Adrenal gland (tissue), 12 donors: Measurements from ENCODE around the gene LARP1. TPM values are rescaled to one million over a fixed set of nuclear protein-coding genes. Genes with fewer than 3 reads are reported as not detected.

Source experiments
- DNase-seq, 7 donors: peaks; one replicate each; pipeline ENCODE4 v3.0.0-alpha.2; 2019 to 2020
- H3K27ac ChIP-seq, 5 donors: fragments of 200-600 bp; sonication (generic) in 4 of 5; 1 replicate in 3 of 5; 2 replicates in 2 of 5; pipeline versions ENCODE4 v1.5.1 to v1.8.0; 2016 to 2020; ENCODE audit warnings: mild to moderate bottlenecking in 1 of 5
- H3K27me3 ChIP-seq: fragments of 200-600 bp; 2 replicates; pipeline ENCODE4 v1.8.0; 2021
- H3K36me3 ChIP-seq, 2 donors: fragments of 200-600 bp; replicated peaks in 1 of 2; 1 replicate in 1 of 2; 2 replicates in 1 of 2; pipeline versions ENCODE4 v1.5.1 to v1.8.0; 2018 to 2022
- H3K4me1 ChIP-seq, 2 donors: fragments of 200-600 bp; replicated peaks in 1 of 2; 1 replicate in 1 of 2; 2 replicates in 1 of 2; pipeline versions ENCODE4 v1.5.1 to v1.8.0; 2018 to 2021
- H3K4me3 ChIP-seq, 4 donors: fragments of 200-600 bp; sonication (generic) in 3 of 4; one replicate each; pipeline ENCODE4 v1.5.1; 2016 to 2018
- H3K9me3 ChIP-seq, 3 donors: fragments of 200-600 bp; sonication (generic) in 1 of 3; replicated peaks in 1 of 3; 1 replicate in 2 of 3; 2 replicates in 1 of 3; pipeline versions ENCODE4 v1.5.1 to v1.8.0; 2016 to 2021
- POLR2A ChIP-seq, 2 donors: fragments of 450-650 bp; IDR thresholded peaks; one replicate each; pipeline ENCODE4 v1.6.1; 2017; ENCODE audit warnings: antibody characterized with exemption in 2 of 2, mild to moderate bottlenecking in 2 of 2, moderate library complexity in 1 of 2
- WGBS, 4 donors: extraction: QIAGEN DNeasy Blood & Tissue Kit in 2 of 4; methylation state at CpG; one replicate each; pipeline versions ENCODE4 v1.1.5 to v1.1.7; 2013 to 2017; 5-methylcytosine and 5-hydroxymethylcytosine counted together
- intact Hi-C, 2 donors: fragments of 100-400 bp; cut with DNase I; formaldehyde crosslinking; loops; one replicate each; pipeline versions ENCODE4 v1.14.1 to v1.15.0; 2022 to 2023
- polyA plus RNA-seq, 3 donors: library from polyadenylated mRNA; stranded (reverse); fragments of 200-250 nt in 2 of 3; fragments of 350-450 nt in 1 of 3; fragmentation: Illumina TruSeq in 1 of 3; extraction: RNeasy Lipid Tissue Mini Kit (QIAGEN cat#74804) in 1 of 3; gene quantifications; one replicate each; pipeline ENCODE4 v1.2.3, GENCODE V29; 2013 to 2014
- total RNA-seq, 9 donors: library from RNA; depleted of rRNA in 4 of 9; stranded (reverse); fragments of >200 nt in 4 of 9; fragments of 120-200 nt in 1 of 9; fragmentation: NEBNext Ultra II Directional in 1 of 9; extraction: Animal tissue kit (Norgen Biotek cat#: 25700) in 1 of 9; gene quantifications; one replicate each; pipeline versions ENCODE4 v1.1.0 to v1.2.4, GENCODE V29; 2013 to 2023
- TF ChIP-seq, protein P1 (sequence below), 6 experiments: fragments of 450-650 bp in 4 of 6; fragments of 200-600 bp in 2 of 6; sonication (generic) in 1 of 6; IDR thresholded peaks; 1 replicate in 5 of 6; 2 replicates in 1 of 6; pipeline versions ENCODE4 v1.5.1 to v1.8.0; 2016 to 2021; ENCODE audit warnings: antibody characterized with exemption in 6 of 6, mild to moderate bottlenecking in 2 of 6, moderate library complexity in 1 of 6
- donor health status: healthy with polysubstance abuse.
- donor health status: Bipolar disorder and iron deficiency.
- donor health status: DM: yes; HTN: yes; CAD: no.
- donor health status: DM: no; HTN: no; CAD: no.
- donor health status: DM: no; HTN: no; CAD: no.
- donor health status: DM: yes; HTN: yes; CAD: no.

LARP1 gene
- total and polyA plus RNA-seq, 12 donors = 30.5 to 209 (median 126) TPM

DNA sequence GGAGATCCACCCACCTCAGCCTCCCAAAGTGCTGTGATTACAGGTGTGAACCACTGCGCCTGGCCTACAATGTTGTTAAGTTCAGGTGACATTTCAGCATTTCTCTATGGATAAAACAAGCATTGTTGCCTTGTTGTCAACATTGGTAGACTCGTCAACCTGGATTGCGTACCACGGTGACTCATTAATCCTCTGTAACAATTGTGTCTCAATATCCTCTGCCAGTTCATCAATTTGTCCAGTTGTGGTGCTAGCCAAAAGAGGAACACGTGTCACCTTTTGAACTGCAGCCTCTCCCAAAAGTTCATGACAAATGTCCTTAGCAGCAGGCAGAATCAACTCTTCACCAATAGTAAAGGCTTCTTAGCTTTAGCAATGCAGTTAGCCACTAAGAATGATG lies 46.3 kb upstream of the LARP1 start:
- no peak overlapping the region for H3K4me3 ChIP-seq
- WGBS, 4 donors = 53 to 83% (median 75%) methylated on average over 5 of the region's 5 CpGs
- peak in 1 of 7 donors; percentile 9 for DNase-seq
- intact Hi-C loops = no loop called here
- no peak for TF ChIP-seq POLR2A (IDR thresholded peaks at IDR 0.05)
- TF ChIP-seq, protein P1, sequence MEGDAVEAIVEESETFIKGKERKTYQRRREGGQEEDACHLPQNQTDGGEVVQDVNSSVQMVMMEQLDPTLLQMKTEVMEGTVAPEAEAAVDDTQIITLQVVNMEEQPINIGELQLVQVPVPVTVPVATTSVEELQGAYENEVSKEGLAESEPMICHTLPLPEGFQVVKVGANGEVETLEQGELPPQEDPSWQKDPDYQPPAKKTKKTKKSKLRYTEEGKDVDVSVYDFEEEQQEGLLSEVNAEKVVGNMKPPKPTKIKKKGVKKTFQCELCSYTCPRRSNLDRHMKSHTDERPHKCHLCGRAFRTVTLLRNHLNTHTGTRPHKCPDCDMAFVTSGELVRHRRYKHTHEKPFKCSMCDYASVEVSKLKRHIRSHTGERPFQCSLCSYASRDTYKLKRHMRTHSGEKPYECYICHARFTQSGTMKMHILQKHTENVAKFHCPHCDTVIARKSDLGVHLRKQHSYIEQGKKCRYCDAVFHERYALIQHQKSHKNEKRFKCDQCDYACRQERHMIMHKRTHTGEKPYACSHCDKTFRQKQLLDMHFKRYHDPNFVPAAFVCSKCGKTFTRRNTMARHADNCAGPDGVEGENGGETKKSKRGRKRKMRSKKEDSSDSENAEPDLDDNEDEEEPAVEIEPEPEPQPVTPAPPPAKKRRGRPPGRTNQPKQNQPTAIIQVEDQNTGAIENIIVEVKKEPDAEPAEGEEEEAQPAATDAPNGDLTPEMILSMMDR (IDR thresholded peaks at IDR 0.05) = no peak
- no peaks in the 10 kb centered on the region for H3K27me3 ChIP-seq
- H3K4me1 ChIP-seq = peaks cover 9 to 25% of the 10 kb centered on the region in 2 donors
- H3K27ac ChIP-seq = no peak overlapping the region
- no peaks in the 10 kb centered on the region for H3K36me3 ChIP-seq
- no peaks in the 10 kb centered on the region for H3K9me3 ChIP-seq

DNA sequence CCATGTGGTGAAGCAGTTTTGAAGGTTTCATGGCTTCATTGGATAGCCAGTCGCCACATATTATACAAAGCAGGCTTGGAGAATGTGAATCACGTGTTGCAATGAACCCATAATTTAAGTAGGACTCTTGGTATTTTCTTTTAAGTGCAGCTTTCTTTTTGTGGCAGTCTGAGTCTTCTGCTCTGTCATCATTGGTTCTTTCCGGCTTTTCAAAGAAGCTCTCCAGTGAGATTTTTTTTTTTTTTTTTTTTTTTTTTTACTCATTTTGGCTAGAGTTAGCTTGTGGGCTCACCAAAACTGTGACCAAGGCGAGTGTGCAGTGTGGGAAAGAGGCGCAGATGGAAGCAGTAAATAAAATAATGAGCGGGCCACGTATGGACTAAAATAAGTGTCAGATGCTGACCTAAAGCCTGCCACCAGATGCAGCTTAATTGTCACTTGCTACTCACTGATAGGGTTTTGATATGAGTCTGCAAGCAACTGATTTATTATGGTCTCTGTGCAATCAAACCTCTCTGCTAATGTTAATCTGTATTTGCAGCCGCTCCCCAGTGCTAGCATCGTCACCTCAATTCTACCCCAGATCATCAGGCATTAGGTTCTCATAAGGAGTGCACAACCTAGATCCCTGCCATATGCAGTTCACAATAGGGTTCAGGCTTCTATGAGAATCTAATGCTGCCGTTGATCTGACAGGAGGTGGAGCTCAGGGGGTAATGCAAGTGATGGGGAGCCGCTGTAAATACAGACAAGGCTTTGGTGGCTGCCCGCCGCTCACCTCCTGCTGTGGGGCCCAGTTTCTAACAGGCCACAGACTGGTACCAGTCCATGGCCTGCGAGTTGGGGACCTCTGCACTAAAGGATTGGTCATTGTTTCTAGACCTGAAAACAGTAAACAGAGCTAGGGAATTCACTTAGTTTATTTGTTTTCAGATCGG lies 45.5 kb upstream of the LARP1 start:
- H3K27me3 ChIP-seq = no peaks in the 10 kb centered on the region
- H3K27ac ChIP-seq = no peak overlapping the region
- intact Hi-C loops = no loop called here
- WGBS, 4 donors = 89 to 91% (median 90%) methylated on average over 14 to 15 of the region's 15 CpGs
- no peak for DNase-seq
- H3K4me3 ChIP-seq = no peak overlapping the region
- TF ChIP-seq POLR2A (IDR thresholded peaks at IDR 0.05) = no peak
- TF ChIP-seq, protein P1 (IDR thresholded peaks at IDR 0.05) = no peak
- no peaks in the 10 kb centered on the region for H3K9me3 ChIP-seq
- H3K36me3 ChIP-seq = no peaks in the 10 kb centered on the region
- peaks cover 9 to 33% of the 10 kb centered on the region in 2 donors for H3K4me1 ChIP-seq

DNA sequence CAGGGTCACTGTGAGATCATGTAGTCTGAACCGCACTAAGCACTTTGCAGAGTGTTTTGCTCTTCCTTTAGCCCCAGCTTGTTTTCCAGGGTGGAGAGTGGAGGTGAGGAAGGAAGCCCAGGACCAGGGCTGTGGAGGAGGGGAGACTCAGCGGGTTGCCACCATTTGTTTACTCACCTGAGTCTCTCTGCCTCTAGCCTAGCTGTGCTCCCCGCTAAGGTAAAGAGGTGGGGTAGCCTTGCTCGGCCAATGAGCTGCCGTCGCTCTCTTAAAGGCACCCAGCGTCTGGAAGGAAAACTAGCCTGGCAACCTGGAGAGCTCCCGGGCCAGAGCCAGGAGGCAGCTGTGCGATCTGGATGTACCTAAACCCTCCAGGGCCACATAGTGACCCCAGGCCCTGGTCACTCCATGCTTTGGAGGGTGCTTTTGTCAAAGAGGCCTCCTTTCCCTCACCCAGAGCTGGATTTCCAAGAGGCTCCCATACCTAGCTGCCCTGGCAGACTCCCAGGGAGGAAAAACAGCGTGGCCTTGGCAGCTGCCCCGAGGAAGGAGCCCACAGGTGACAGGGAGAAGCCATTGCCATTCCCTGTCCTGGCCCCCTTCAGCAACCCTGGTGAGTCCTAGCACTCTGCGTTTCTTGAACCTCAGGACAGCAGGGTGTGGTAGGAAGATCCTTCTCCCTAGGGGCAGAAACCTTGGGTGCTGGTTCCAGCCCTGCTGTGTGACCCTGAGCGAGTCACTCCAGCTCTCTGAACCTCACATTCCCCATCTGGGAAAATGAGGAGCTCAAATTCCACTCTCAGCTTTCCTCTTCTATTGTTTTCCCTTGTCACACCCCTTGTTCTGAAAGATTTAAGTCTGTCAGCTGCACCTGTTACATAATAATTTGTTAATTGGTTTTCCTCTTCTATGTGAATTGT lies 42.4 kb upstream of the LARP1 start:
- Histone ChIP-seq H3K36me3 (no peaks in the 10 kb centered on the region), H3K9me3 (no peaks in the 10 kb centered on the region), H3K27me3 (no peaks in the 10 kb centered on the region), H3K4me3 (peak overlapping the region in 1 of 4 donors; percentile 31), H3K4me1 (peaks cover 9 to 35% of the 10 kb centered on the region in 2 donors), H3K27ac (peak overlapping the region in 3 of 5 donors; percentile 19 to 70 (median 32))
- TF ChIP-seq, protein P1 (IDR thresholded peaks at IDR 0.05) = no peak
- TF ChIP-seq POLR2A (IDR thresholded peaks at IDR 0.05) = peak in 1 of 2 donors; percentile 8
- WGBS, 4 donors = 55 to 61% (median 56%) methylated on average over 5 to 13 of the region's 13 CpGs
- DNase-seq = peak in 5 of 7 donors; percentile 19 to 62 (median 24)
- intact Hi-C loops = no loop called here
